HT1080 (cell line): ENCODE data around the gene FAM124A. TPM values are rescaled to one million over a fixed set of nuclear protein-coding genes. Genes with fewer than 3 reads are reported as not detected.
"Not testable (repeated sequence)": the region's sequence is repeated elsewhere in the genome, so short reads cannot be mapped to it uniquely, and the experiment has no call there.

ENCODE experiments used
- DNase-seq: peaks from one replicate; pipeline ENCODE4 v3.0.0-alpha.2; 2015; ENCODE audit warnings: low read depth
- total RNA-seq: library from RNA; depleted of rRNA; stranded (reverse); fragments of >200 nt; shearing (Covaris generic); gene quantifications from 2 replicates; pipeline ENCODE4 v1.2.3, GENCODE V29; 2014

FAM124A gene
- total RNA-seq, 1 experiment from 2014 or later, result 1.7 TPM

DNA sequence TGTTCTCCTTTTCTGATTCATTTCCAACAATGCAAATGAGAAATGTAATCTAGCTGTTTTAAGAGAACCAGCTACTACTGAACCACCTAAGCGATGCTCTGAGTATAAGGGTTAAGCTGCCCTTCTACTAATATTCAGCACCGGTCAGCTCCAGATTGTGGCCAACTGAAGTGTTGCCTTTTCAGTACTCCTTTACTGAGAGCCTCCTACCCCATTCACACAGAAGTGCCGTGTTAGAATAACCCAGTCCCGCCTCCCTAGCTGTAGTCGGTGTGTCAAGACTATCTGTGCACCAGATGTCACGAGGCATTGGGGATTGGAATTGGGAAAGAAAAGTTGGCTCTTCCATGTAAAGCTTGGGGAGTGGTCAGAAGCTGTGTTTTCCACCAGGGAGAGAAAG lies 45.4 kb downstream of the FAM124A start:
- DNase-seq, result no peak

DNA sequence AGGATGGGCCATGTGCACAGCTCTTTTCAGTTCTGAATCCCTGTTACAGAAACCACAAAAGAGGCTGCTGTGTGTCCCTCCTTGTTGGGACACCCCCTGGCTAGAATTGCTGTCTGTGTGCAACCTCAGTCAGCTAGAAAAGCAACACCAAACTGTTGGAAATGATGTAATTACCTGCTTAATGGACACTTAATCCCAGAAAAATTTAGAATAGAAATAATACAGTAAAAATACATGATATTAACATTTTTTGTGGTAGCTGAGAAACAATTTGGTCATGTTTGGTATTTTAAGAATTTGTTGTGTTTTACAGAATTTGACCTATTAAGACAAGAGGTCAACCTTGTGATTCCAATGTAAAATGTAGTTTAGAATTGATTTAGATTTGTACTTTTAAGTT lies 46.8 kb downstream of the FAM124A start:
- DNase-seq, result no peak

DNA sequence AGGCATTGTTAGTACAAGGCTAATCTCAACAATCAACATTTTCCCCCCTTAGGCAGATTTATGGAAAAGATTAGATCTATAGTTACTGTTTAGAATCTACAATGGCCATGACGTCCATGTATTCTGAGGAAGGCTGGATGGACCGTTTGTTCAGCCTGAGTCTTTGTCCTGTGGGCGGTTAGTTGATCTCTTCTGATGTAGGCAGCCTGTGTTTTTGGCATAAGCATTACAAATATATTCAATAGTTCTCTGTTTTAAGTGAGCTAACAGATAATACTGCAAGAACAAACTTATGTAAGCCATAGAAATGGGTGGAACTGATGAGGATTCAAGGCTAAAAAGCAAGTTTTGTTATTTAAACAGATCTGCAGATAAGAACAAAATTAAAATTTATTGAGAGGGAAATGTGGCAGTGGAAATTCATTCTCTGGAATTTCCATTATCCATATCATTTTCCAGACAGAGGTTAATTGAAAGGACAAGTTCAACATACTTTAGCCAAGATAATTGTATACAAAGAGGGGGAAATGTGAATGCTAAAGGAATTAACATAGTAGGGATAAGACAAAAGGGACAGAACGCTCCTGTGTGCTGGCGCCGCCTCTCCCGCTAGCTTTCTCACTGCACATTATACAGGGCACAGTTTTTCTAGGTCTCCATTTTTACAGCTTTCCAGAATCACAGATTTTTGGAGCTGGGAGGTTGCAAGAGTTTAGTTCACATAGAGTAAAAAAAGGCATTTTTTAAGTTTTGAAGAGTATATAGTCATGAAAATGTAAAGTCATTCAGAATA lies 48.6 kb downstream of the FAM124A start:
- DNase-seq, result no peak

DNA sequence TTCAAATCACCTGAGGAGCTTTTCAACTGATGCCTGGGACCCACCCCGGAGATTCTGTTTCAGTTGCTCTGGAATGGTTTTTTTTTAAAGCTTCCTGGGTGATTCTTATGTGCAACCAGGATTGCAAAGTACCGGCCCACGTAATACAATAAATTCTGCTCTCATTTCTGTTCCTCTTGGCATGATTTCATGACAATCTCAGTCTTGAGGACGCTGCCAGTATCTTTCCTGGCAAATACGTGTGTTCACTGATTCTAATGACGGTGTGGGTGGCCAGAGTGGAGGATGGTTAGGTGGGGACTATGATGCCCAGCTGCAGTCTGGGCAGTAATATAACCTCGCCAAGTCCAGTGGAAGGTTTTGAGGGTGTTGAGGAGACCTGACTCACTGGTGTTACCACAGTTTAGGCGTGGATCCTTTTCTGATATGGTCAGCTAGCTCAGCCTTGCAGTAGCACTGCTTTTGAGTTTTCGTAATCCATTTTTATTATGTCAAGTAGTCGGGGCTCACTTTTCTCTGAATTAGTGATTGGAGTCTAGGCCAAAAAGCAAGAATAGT lies 49.4 kb downstream of the FAM124A start:
- DNase-seq, result no peak

DNA sequence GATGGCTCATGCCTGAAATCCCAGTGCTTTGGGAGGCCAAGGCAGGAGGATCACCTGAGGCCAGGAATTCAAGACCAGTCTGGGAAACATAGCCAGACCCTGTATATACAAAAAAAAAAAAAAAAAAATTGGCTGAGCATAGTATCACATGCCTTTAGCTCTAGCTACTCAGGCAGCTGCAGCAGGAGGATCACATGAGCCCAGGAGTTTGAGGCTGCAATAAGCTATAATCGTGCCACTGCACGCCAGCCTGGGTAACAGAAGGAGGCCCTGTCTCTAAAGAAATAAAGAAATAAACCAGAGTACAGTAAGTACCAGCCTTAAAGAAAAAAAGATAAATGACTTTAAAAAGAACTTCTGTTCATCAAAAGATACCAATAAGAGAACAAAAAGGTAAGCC lies 52.9 kb downstream of the FAM124A start:
- no peak for DNase-seq

DNA sequence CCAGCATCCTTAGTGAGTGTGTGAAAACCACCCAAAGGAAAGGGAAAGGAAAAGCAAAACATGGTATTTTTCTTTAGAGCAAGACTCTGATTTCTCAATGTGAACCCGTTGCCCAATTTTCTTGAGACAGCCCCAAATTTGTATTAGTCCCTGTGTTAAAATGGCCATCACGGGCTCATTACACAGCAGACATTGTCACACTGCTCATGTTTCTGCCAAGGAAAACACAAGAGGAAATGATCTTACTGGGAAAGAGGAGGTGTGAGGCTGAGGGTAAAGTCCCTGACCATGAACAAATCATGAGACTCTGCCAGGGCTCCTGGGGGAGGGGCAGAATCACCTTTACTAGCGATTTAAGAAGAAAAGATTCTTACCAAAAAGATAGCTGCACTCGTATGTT lies 54.4 kb downstream of the FAM124A start:
- no peak for DNase-seq

DNA sequence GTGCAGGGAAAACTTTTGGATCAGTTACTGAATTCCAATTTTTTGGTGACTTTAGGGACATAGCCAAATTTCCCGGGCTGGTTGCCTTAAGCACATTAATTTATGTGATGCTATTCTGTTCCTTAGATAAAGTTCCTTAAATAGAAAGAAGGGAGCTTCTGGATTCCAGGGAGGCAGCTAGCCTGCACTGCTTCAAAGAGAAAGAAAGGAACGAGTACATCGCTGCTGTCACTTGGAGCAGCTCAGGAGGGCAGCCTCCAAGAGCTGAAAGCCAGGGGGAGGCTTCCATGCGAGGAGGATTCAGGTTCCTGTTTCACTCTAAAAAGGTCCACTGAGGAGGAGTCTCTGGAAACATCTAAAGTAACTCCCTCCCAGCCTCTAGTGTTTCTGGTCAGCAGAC lies 55.7 kb downstream of the FAM124A start:
- no peak for DNase-seq

DNA sequence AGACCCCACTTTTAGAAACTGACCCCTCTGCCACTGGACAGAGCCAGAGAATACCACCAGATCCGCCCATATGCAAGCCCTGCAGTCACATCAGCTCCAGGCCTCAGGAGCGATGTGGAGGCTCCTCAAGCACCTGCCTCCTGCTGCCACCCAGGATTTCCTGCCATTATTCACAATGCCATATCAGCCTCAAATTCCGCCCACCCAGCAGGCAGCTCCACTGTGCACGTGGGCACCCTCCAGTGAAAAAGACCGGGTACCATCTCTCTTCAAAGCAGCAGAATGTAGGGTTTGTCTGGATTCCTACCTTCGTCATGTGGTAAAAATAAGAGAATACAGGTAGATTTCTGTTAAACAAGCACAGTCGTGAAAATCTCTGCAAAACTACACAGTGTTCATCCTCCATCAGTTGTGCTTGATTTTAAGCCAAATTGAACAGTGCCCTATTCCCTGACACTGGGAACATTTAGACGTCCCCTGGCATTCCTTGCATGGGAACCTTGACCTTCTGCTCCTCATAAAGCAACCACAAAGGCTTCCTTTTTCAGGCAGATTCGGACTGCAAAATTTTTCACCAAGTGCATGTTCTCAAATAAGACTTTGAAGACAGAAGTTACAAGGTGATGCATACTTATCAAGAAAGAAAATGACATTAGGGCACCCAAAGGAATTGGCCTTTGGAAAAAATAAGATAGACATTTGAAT lies 56.4 kb downstream of the FAM124A start:
- DNase-seq, result no peak

DNA sequence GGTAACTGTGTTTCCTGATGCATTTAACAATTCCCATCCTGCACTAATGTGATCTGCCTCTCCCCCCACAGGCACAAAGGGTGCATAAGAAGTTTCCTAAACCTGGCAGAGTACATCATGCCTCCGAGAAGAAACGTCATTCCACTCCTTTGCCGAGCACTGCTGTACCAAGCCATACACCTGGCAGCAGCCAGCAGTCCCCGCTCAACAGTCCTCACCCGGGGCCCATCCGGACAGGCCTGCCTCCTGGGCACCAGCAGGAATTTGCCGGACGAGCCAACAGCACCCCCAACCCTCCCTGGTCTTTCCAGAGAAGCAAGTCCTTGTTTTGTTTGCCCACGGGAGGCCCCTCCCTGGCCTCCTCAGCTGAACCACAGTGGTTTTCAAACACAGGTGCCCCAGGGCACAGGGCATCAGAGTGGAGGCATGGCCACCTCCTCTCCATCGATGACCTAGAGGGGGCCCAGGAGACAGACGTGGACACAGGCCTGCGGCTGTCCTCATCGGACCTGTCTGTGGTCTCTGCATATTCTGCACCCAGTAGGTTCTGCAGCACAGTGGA lies 58.3 kb downstream of the FAM124A start:
- no peak for DNase-seq

DNA sequence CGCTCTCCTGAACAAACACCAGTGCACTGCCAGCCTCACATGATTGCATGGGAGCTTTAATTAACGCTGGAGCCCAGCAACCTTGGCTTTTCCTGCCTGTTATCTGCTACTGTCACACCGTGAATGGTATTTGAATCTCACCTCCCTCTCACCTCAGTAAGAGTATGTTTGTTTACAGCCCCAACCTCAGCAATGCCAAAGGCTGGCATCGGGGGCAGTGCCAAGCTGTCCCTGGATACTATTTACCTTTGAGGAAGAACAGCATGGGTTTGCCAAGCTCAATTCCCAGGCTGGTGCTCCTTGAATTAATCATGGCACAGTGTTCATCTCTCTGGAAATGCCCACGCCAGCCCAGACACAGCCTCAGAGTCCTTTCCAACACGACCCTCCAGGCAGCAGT lies 60.1 kb downstream of the FAM124A start:
- no peak for DNase-seq

DNA sequence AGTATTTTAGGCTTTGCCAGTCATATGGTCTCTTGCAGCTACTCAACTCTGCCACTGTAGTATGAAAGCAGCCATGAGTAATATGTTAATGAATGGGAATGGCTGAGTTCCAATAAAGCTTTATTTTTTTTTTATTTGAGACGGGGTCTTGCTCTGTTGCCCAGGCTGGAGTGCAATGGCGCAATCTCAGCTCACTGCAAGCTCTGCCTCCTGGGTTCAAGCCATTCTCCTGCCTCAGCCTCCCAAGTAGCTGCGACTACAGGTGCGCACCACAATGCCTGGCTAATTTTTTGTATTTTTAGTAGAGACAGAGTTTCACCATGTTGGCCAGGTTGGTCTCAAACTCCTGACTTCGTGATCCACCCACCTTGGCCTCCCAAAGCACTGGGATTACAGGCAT lies 60.7 kb downstream of the FAM124A start:
- not testable (repeated sequence) for DNase-seq

DNA sequence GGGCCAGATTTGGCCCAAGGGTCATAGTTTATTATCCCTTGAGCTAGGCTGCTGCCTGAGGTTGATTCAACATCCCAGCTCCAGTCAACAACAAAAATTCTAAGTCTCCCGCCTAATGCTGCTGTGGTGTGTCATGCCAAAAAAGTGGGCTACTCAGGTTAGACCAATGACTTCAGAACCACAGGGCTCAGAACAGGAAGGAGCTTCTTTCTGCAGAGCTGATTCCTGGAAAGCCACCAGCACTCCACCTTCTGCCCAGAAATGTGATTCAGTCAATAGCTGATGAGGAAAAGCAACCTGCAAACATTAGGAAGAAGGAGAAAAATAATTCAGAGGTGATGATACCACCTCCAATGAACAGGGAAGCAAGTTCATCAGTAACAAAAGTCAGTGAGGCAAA lies 61.2 kb downstream of the FAM124A start:
- peak; percentile 24 for DNase-seq

DNA sequence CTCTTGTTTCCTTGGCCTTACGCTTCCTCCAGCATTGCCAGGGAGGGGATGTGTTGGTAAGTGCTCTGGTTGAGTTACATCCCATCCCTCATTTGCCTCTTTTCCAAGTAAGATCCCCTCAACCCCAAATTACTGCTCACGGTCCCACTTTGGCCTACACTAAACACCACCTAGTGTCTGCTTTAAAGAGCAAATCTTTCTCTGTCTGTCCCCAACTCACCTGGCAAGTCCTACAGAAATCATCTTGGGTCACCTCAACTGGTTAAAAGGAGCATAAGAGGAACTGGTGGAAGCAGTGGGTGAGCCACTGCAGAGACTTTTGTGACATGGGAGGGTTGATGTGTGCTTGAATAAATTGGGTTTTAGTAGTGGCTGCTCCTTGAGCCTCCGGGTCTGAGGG lies 62.1 kb downstream of the FAM124A start:
- no peak for DNase-seq

DNA sequence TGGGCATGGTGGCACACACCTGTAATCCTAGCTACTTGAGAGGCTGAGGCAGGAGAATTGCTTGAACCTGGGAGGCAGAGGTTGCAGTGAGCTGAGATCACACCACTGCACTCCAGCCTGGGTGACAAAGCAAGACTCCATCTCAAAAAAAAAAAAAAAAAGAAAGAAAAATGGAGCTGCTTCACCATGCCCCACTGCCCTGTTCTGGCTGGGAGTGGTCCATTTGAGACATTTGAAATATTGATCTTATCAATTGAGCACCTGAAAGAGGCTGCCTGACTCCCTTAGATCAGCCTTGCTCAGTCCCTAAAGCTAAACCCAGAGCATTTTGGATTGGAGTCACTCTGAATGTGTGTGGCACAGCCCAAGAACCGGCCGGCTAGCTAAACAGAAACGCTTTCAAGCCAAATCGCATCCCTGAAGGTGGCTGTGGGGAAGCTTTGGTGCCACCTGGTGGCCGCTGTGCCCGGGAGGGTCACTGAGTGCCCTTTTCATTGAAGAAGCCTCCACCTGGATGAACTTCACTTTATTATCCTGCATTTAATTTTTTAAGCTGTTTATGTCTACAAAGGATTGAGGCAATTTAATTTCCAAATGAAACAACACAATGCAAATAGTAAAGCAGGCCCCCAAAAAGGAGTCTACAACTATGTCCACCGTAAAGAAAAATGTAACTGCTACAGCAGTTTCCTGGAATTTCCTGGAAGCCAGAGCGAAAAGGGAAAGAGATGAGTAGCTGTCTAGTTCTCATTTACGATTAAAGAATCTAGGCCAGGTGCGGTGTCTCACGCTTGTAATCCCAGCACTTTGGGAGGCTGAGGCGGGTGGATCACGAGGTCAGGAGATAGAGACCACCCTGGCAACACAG lies 64.2 kb downstream of the FAM124A start:
- peak; percentile 69 for DNase-seq

DNA sequence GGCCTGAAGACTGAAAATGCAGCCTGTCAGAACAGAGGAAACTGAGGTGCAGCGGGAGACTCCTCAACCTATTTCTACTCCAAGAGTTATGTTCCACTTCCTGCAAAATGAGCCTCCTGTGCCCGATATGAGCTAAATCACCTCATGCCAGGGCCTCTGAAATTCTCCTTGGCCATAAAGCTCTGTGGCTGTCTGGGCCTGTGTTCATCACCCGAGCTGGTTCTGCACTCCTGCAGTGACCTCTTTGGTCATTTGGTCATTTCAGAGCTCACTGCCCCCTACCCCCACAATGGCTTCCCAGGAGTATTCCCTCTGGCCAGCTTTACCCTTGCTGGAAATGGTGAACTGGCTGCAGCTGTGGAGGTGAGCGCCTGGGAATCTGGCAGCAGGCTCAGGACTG lies 65.6 kb downstream of the FAM124A start:
- no peak for DNase-seq

DNA sequence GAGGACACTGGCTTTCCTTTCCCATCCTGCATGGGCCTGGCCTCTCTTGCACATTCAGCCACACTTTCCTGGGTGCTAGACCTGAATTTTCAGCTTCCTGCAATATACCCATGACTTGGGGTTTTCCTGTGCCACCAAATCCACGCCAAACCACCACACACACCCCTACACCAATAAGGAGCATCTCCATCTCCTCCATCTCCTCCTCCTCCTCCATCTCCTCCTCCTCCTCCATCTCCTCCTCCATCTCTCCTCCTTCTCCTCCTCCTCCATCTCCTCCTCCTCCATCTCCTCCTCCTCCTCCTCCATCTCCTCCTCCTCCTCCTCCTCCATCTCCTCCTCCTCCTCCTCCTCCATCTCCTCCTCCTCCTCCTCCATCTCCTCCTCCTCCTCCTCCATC lies 66.1 kb downstream of the FAM124A start:
- DNase-seq, result not testable (repeated sequence)

DNA sequence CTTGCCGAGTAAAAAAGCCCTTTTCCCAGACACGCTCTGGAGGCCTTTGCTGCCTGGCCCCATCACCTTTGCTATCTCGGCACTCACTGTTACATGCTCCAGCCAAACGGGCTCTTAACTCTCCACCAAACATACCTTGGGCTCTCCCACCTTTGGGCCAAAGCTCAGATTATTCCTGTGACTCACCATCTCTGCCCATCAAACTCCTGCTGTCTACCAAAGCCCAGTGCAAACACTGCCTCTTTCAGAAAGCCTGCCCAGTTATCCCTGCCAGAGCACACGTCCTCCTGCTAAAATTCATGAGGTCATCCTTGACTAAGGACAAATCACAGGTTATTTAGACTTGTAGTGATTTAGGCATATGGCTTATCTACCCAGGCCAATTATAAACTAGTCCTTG lies 69.1 kb downstream of the FAM124A start:
- DNase-seq, result peak; percentile 54

DNA sequence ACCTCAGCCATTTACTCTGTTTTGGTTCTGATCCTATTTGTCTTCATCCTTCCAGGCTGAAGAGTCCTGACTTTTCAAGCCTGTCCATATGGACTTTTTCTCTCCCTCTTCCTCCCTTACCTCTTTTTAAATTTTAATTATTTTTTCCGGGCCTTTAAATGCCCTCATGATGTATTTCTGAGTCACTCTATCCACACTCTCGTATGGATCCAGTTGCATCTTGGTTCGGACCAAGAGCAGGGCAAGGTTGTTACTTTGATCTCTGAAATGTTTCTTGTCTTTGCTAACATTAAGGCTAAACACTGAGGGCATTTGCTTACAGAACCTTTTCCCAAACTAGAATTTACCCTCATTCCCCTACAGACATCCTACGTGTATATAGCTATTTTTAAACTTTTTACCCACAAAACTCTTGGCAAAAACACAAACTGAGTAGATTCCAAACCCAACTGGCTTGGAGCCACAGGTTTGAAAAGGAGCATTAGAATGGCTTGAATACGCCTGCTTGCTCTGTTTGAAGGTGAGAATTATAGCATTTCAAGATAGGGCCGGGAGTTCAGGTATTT lies 69.9 kb downstream of the FAM124A start:
- no peak for DNase-seq

DNA sequence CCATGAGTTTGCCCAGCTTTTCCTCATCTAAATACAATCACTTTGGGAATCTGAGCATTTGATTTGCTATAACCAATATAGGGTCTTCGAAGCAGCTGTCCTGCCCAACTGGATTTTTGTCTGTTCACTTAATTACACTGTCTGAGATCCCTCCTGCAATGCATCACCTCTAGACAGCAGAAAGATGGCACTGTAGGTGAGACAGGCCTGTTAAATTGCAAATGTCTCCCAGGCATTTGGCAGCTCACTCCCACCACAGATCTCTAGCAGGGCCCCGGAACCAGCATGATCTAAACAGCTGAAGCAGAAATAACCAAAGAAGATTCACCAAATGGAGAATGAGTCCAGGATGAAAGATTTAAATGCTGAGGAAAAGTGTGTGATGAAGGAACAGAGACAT lies 75.4 kb downstream of the FAM124A start:
- DNase-seq, result no peak

DNA sequence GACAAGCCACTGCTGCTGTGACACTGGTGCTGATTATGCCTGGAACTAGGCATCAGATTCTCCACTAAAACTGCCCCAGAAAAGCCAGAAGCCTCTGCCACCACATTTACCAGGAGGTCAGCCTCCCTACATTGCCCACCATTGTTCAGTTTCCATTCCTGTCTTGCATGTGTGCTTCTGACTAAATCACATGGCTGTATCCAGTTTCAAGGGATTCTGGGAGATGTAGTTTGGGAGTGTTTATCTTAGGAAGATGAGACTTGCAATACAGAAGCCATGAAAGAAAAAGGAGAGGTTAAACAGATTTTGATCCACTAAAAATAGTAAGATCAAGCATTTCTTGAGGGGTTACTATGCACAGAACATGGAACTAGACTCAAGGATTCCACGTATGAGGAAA lies 76.6 kb downstream of the FAM124A start:
- no peak for DNase-seq

DNA sequence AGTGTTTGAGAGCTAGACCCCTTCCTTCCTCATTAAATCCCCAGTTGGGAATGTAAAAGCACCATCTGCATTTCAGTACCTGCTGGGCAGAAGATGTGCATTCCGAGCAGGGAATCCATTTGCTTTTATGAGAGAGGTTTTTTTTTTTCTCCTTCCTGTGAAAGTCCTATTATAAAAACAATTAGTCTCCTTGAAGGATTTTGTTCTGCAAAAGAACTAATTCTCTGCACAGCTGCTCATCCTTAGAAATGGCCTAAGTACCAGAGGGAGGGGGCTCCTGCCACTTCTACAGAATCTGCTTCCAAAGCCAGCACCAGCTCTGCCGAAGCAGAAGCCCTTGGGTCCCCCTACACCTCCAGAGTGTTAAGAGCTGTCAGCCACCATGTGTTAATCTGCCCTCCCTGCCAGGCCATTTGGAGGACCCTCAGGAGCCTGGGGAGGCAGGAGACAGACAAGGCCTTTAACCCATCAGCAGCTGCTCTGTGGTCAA lies 80.9 kb downstream of the FAM124A start:
- no peak for DNase-seq
